HepG2 (cell line): ENCODE results near the gene TMEM236. TPM values are rescaled to one million over a fixed set of nuclear protein-coding genes. Genes with fewer than 3 reads are reported as not detected.

Experiments
- ATAC-seq: fragments of 200-7000 bp; cut with Tn5 transposase; 3 replicates; pipeline ENCODE4 v1.9.1; 2020; ENCODE audit warnings: mild to moderate bottlenecking, moderate library complexity
- BruUV-seq: library from RNA; stranded (reverse); fragments of 400-500 nt; replicated peaks from 2 replicates; lab custom pipeline; 2021; lab: Mats Ljungman, UMichigan
- CTCF ChIA-PET: fragments of 300-600 bp; formaldehyde crosslinking; extraction: SDS; loops from one replicate; lab custom pipeline; 2021; ENCODE audit warnings: low total read pairs, inconsistent platforms, low intra/inter-chr PET ratio; lab: Yijun Ruan, JAX
- POLR2A ChIA-PET: fragments of 350-600 bp; sonication (Branson Sonifier 250); formaldehyde crosslinking; loops from one replicate; lab custom pipeline; 2020; ENCODE audit warnings: antibody characterized with exemption, inconsistent platforms; lab: Yijun Ruan, JAX
- DNase-seq: peaks from one replicate; pipeline ENCODE4 v3.0.0-alpha.2; 2015; ENCODE audit warnings: low spot score
- FAIRE-seq: peaks from 3 replicates; lab custom pipeline; 2011; peaks lifted over from hg19 to GRCh38; lab: Jason Lieb, UNC
- H2AFZ ChIP-seq: one replicate; pipeline ENCODE4 v1.6.1; 2011; ENCODE audit warnings: low read length, inconsistent platforms
- H3K27ac ChIP-seq: fragments of 300-600 bp; 3 replicates; pipeline ENCODE4 v1.8.0; 2011; ENCODE audit warnings: mixed run types, mild to moderate bottlenecking, mixed read lengths, low read length, inconsistent platforms; ENCODE audit not compliant: insufficient read depth; ENCODE audit errors: extremely low read length
- H3K27me3 ChIP-seq, 2 experiments: fragments of 200-600 bp in 1 of 2; 2 replicates in 1 of 2; 3 replicates in 1 of 2; pipeline versions ENCODE4 v1.6.0 to v1.8.0; 2011; ENCODE audit warnings: low read length in 2 of 2, mild to moderate bottlenecking in 2 of 2, moderate library complexity in 2 of 2, inconsistent platforms in 1 of 2; ENCODE audit not compliant: insufficient read depth in 2 of 2, control insufficient read depth in 1 of 2
- H3K36me3 ChIP-seq, 2 experiments: fragments of 200-600 bp in 1 of 2; replicated peaks in 1 of 2; 2 replicates in 1 of 2; 3 replicates in 1 of 2; pipeline versions ENCODE4 v1.5.1 to v1.8.0; 2011; ENCODE audit warnings: low read length in 2 of 2, inconsistent platforms in 1 of 2; ENCODE audit not compliant: insufficient read depth in 2 of 2, control insufficient read depth in 1 of 2
- H3K4me1 ChIP-seq: 2 replicates; pipeline ENCODE4 v1.5.1; 2012; ENCODE audit warnings: low read length, inconsistent platforms; ENCODE audit not compliant: insufficient read depth
- H3K4me2 ChIP-seq: 2 replicates; pipeline ENCODE4 v1.6.0; 2011; ENCODE audit warnings: low read depth, low read length, inconsistent platforms
- H3K4me3 ChIP-seq, 3 experiments: fragments of 200-600 bp in 1 of 3; sonication (generic), shearing (Covaris generic) in 1 of 3; replicated peaks in 1 of 3; 2 replicates each; pipeline ENCODE4 v1.5.1; 2011 to 2016; ENCODE audit warnings: low read length in 3 of 3, inconsistent platforms in 2 of 3, low read depth in 2 of 3, mild to moderate bottlenecking in 2 of 3, control low read depth in 1 of 3, mixed read lengths in 1 of 3; ENCODE audit not compliant: insufficient read depth in 1 of 3
- H3K79me2 ChIP-seq: one replicate; pipeline ENCODE4 v1.6.1; 2011; ENCODE audit warnings: low read length, inconsistent platforms; ENCODE audit not compliant: insufficient read depth
- H3K9ac ChIP-seq: 2 replicates; pipeline ENCODE4 v1.6.0; 2011; ENCODE audit warnings: mild to moderate bottlenecking, low read depth, low read length, inconsistent platforms; ENCODE audit not compliant: insufficient read depth
- H3K9me3 ChIP-seq: 2 replicates; pipeline ENCODE4 v1.5.1; 2012; ENCODE audit warnings: mild to moderate bottlenecking, low read length
- H4K20me1 ChIP-seq: 2 replicates; pipeline ENCODE4 v1.6.0; 2011; ENCODE audit warnings: inconsistent platforms, mild to moderate bottlenecking, low read length, moderate library complexity; ENCODE audit not compliant: insufficient read depth
- CTCF ChIP-seq: sonication (generic); formaldehyde crosslinking; IDR thresholded peaks from 2 replicates; pipeline ENCODE4 v1.5.0; 2020; ENCODE audit warnings: mild to moderate bottlenecking, missing genetic modification reagents, moderate library complexity
- DDIT3 ChIP-seq: sonication (generic); formaldehyde crosslinking; IDR thresholded peaks from 2 replicates; pipeline ENCODE4 v1.4.0; 2020; ENCODE audit warnings: mild to moderate bottlenecking, missing genetic modification reagents
- NR3C1 ChIP-seq: sonication (generic); formaldehyde crosslinking; IDR thresholded peaks from 2 replicates; pipeline ENCODE4 v1.4.0; 2020; ENCODE audit warnings: missing genetic modification reagents
- RAD21 ChIP-seq: fragments of 450-650 bp; formaldehyde crosslinking; IDR thresholded peaks from 2 replicates; pipeline ENCODE4 v1.5.0; 2020; ENCODE audit warnings: mild to moderate bottlenecking
- SIX1 ChIP-seq: sonication (generic); formaldehyde crosslinking; IDR thresholded peaks from 2 replicates; pipeline ENCODE4 v1.4.0; 2020; ENCODE audit warnings: missing genetic modification reagents, borderline replicate concordance
- SMC3 ChIP-seq: IDR thresholded peaks from 2 replicates; pipeline ENCODE4 v1.6.1; 2011; ENCODE audit warnings: low read length, improper control_type of control experiment
- STAG1 ChIP-seq: sonication (generic); formaldehyde crosslinking; IDR thresholded peaks from 2 replicates; pipeline ENCODE4 v1.4.0; 2020; ENCODE audit warnings: missing genetic modification reagents
- TFE3 ChIP-seq: IDR thresholded peaks from 2 replicates; pipeline ENCODE4 v1.6.1; 2016
- ZNF362 ChIP-seq: sonication (generic); formaldehyde crosslinking; IDR thresholded peaks from 2 replicates; pipeline ENCODE4 v1.4.0; 2020; ENCODE audit warnings: missing genetic modification reagents, mild to moderate bottlenecking, borderline replicate concordance
- ZNF839 ChIP-seq: sonication (generic); formaldehyde crosslinking; IDR thresholded peaks from 2 replicates; pipeline ENCODE4 v1.4.0; 2020; ENCODE audit warnings: missing genetic modification reagents, mild to moderate bottlenecking, borderline replicate concordance
- WGBS: methylation state at CpG from one replicate; pipeline ENCODE4 v1.1.6; 2017; ENCODE audit warnings: low lambda C conversion rate; 5-methylcytosine and 5-hydroxymethylcytosine counted together
- in situ Hi-C: cut with HindIII; loops from 2 replicates; pipeline ENCODE4 v1.10.0; 2017; ENCODE audit warnings: low pct_unique_long_range_greater_than_20kb; ENCODE audit not compliant: extremely low pct_ligation_motif_present
- intact Hi-C: fragments of 100-400 bp; cut with micrococcal nuclease; formaldehyde crosslinking; loops from one replicate; pipeline ENCODE4 v1.10.0; 2022; ENCODE audit not compliant: unreplicated experiment
- polyA plus RNA-seq, 8 experiments: library from polyadenylated mRNA; depleted of rRNA in 3 of 8; stranded (reverse) in 7 of 8; unstranded in 1 of 8; fragments of >200 nt; fragmentation: Illumina TruSeq in 4 of 8; extraction: Trizol in 4 of 8; gene quantifications; 2 replicates each; pipeline versions ENCODE4 v1.2.1 to v1.2.3, GENCODE V29; 2011 to 2016; ENCODE audit warnings: low read depth in 4 of 8, missing spikeins in 1 of 8, mixed read lengths in 1 of 8; ENCODE audit not compliant: insufficient read depth in 1 of 8
- total RNA-seq, 5 experiments: library from RNA; depleted of rRNA; stranded (reverse); fragments of >200 nt; fragmentation: Illumina TruSeq; extraction: Trizol; gene quantifications; 2 replicates each; pipeline ENCODE4 v1.2.3, GENCODE V29; 2016; ENCODE audit warnings: low read depth in 1 of 5

The TMEM236 gene
- total and polyA plus RNA-seq, 2 of the 13 experiments (the other 11 are each of a cell fraction or from before 2014, with no cell fraction given), result 0.04 to 0.08 TPM

GRCh38 chr10:17742918-17743317 lies 9.1 kb upstream of the TMEM236 start:
- Histone ChIP-seq H3K9me3 (no peaks in the 10 kb centered on the region), H3K4me2 (peak overlapping the region; percentile 68), H3K4me3 (no peak overlapping the region), H3K4me1 (peaks cover 17% of the 10 kb centered on the region), H3K27me3 (no peaks in the 10 kb centered on the region; a peak in 1 of 5 replicates), H3K9ac (no peak overlapping the region), H3K36me3 (no peaks in the 10 kb centered on the region), H2AFZ (no peak overlapping the region), H3K79me2 (no peaks in the 10 kb centered on the region), H3K27ac (no peak overlapping the region), H4K20me1 (no peaks in the 10 kb centered on the region)
- BruUV-seq, result no TSS peak
- ATAC-seq (no peak), FAIRE-seq (peak; percentile 57), DNase-seq (peak; percentile 30)
- ChIA-PET CTCF (interaction anchor here (1.2 to 3.6 kb wide), 2 partner anchors 135 to 137 kb away, joined by 3 to 43 read pairs; no protein-coding TSS in a partner anchor), POLR2A (interaction anchor here (0.8 kb wide), 1 partner anchor 98 kb away, joined by 4 read pairs; the partner anchor contains the start of gene STAM)
- intact Hi-C loops (loop anchor here (1.0 to 5.0 kb wide), 2 partner anchors 71 to 136 kb away; no protein-coding TSS in a partner anchor), in situ Hi-C loops (loop anchor here (5.0 kb wide), 1 partner anchor 136 kb away; no protein-coding TSS in a partner anchor)
- WGBS, result 16% methylated on average over 14 of the region's 14 CpGs
- TF ChIP-seq ZNF839 (no peak), SMC3 (peak; percentile 72), RAD21 (peak; percentile 38; the same call in 1 of the 2 replicates), DDIT3 (CRISPR knock-in tag) (no peak), TFE3 (no peak), SIX1 (CRISPR knock-in tag) (no peak), CTCF (peak; percentile 69), NR3C1 (CRISPR knock-in tag) (no peak), STAG1 (peak; percentile 51), ZNF362 (CRISPR knock-in tag) (peak; percentile 84)
